PC-3 (cell line): Measurements from ENCODE around the gene PMEPA1. TPM values are rescaled to one million over a fixed set of nuclear protein-coding genes. Genes with fewer than 3 reads are reported as not detected.
A peak's percentile ranks its signal among the peaks of the same experiment; 100 is the strongest.

ENCODE experiments used
- ATAC-seq: fragments of 200-7000 bp; cut with Tn5 transposase; 2 replicates; pipeline ENCODE4 v1.9.1; 2020; ENCODE audit warnings: mild to moderate bottlenecking, moderate library complexity
- BruUV-seq: library from RNA; stranded (reverse); fragments of 400-500 nt; replicated peaks from 2 replicates; lab custom pipeline; 2021; lab: Mats Ljungman, UMichigan
- CTCF ChIA-PET: fragments of 300-600 bp; sonication (Branson Sonifier 250); formaldehyde crosslinking; loops from one replicate; lab custom pipeline; 2022; ENCODE audit warnings: antibody characterized with exemption; lab: Charles Lee
- POLR2A ChIA-PET: fragments of 300-600 bp; sonication (Branson Sonifier 250); formaldehyde crosslinking; loops from one replicate; lab custom pipeline; 2022; ENCODE audit warnings: antibody characterized with exemption; ENCODE audit not compliant: unreplicated experiment; lab: Charles Lee
- DNase-seq: peaks from one replicate; pipeline ENCODE4 v3.0.0-alpha.2; 2015
- H2AFZ ChIP-seq: fragments of 300-600 bp; sonication (generic); 2 replicates; pipeline ENCODE4 v1.6.0; 2016; ENCODE audit warnings: antibody characterized with exemption, low read length
- H3F3A ChIP-seq: fragments of 300-600 bp; sonication (generic); one replicate; pipeline ENCODE4 v1.6.0; 2017; ENCODE audit warnings: antibody characterized with exemption, low read length, control low read depth, mild to moderate bottlenecking; ENCODE audit not compliant: unreplicated experiment
- H3K27ac ChIP-seq: fragments of 300-600 bp; sonication (generic); 2 replicates; pipeline ENCODE4 v1.5.1; 2016; ENCODE audit warnings: mild to moderate bottlenecking, low read length
- H3K27me3 ChIP-seq: fragments of 300-600 bp; sonication (generic); 2 replicates; pipeline ENCODE4 v1.6.1; 2016; ENCODE audit warnings: low read length, mixed read lengths
- H3K36me3 ChIP-seq: fragments of 300-600 bp; sonication (generic); 2 replicates; pipeline ENCODE4 v1.6.1; 2016; ENCODE audit warnings: low read depth, mixed run types, low read length, mixed read lengths
- H3K4me1 ChIP-seq: fragments of 300-600 bp; sonication (generic); 2 replicates; pipeline ENCODE4 v1.5.1; 2016; ENCODE audit warnings: low read length; ENCODE audit not compliant: insufficient read depth
- H3K4me2 ChIP-seq: fragments of 300-600 bp; sonication (generic); 2 replicates; pipeline ENCODE4 v1.6.0; 2016; ENCODE audit warnings: low read length
- H3K4me3 ChIP-seq: fragments of 300-600 bp; sonication (generic); 2 replicates; pipeline ENCODE4 v1.5.1; 2016; ENCODE audit warnings: mild to moderate bottlenecking, low read length, mixed read lengths
- H3K79me2 ChIP-seq: fragments of 300-600 bp; sonication (generic); 2 replicates; pipeline ENCODE4 v1.6.1; 2017; ENCODE audit warnings: low read length, mixed read lengths
- H3K9ac ChIP-seq: fragments of 300-600 bp; sonication (generic); 2 replicates; pipeline ENCODE4 v1.6.0; 2016; ENCODE audit warnings: mild to moderate bottlenecking, low read length
- H3K9me2 ChIP-seq: fragments of 300-600 bp; sonication (generic); replicated peaks from 2 replicates; pipeline ENCODE4 v1.6.1; 2016; ENCODE audit warnings: mixed run types, low read length, mixed read lengths
- H3K9me3 ChIP-seq: fragments of 300-600 bp; sonication (generic); 2 replicates; pipeline ENCODE4 v1.6.1; 2016; ENCODE audit warnings: low read length, mixed read lengths
- H4K20me1 ChIP-seq: fragments of 300-600 bp; sonication (generic); 2 replicates; pipeline ENCODE4 v1.6.1; 2016; ENCODE audit warnings: low read length, mixed read lengths
- EZH2 ChIP-seq: fragments of 300-600 bp; sonication (generic); IDR thresholded peaks from one replicate; pipeline ENCODE4 v1.6.1; 2017; ENCODE audit warnings: antibody characterized with exemption, mild to moderate bottlenecking, low read length; ENCODE audit not compliant: unreplicated experiment
- EZH2phosphoT487 ChIP-seq: fragments of 300-600 bp; sonication (generic); IDR thresholded peaks from 2 replicates; pipeline ENCODE4 v1.6.1; 2018; ENCODE audit warnings: mild to moderate bottlenecking, antibody characterized with exemption, low read length, borderline replicate concordance
- intact Hi-C: fragments of 100-400 bp; cut with micrococcal nuclease; formaldehyde crosslinking; loops from 2 replicates; pipeline ENCODE4 v1.9.0; 2023
- total RNA-seq: library from RNA; depleted of rRNA; stranded (reverse); fragments of >200 nt; gene quantifications from 2 replicates; pipeline ENCODE4 v1.2.3, GENCODE V29; 2014
- TF ChIP-seq, protein P1 (sequence below): fragments of 300-600 bp; sonication (generic); conservative IDR thresholded peaks from 2 replicates; pipeline ENCODE4 v1.5.1; 2017; ENCODE audit warnings: antibody characterized with exemption, low read depth, mild to moderate bottlenecking, low read length

Gene PMEPA1
- total RNA-seq, 1 experiment from 2014 or later, result 21.9 TPM

DNA sequence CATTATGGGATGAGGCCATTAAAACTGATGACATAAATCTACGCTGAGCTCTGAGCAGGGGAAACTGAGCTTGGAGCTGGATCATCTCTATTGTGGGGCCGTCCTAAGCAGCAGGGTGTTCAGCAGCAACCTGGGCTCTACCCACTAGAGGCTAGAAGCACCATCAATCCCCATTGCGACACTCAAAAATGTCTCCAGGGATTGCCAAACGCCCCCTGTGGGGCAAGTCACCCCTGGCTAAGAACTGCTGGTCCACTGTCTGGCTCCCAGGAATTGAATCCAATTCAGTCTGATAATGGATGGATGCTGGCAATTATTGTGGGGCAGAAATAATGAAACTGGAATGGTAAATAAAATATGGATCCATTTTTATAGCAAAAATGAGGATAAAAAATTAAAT lies 38.2 kb downstream of the PMEPA1 start:
- peaks cover 10% of the 10 kb centered on the region for H3K4me1 ChIP-seq
- POLR2A ChIA-PET, result no interaction called here
- DNase-seq, result peak; percentile 22
- no peak for ATAC-seq
- CTCF ChIA-PET, result no interaction called here
- BruUV-seq, result no TSS peak
- H3K4me2 ChIP-seq, result no peak overlapping the region
- H3K36me3 ChIP-seq, result peaks cover 5% of the 10 kb centered on the region; the same call in 1 of the 2 replicates
- H2AFZ ChIP-seq, result no peak overlapping the region
- H3K27me3 ChIP-seq, result no peaks in the 10 kb centered on the region
- H4K20me1 ChIP-seq, result peaks cover 28% of the 10 kb centered on the region; the same call in 1 of the 2 replicates
- no peaks in the 10 kb centered on the region for H3K9me2 ChIP-seq
- H3K9ac ChIP-seq, result no peak overlapping the region
- H3K9me3 ChIP-seq, result no peaks in the 10 kb centered on the region
- H3K79me2 ChIP-seq, result peaks cover 98% of the 10 kb centered on the region
- TF ChIP-seq, protein P1, sequence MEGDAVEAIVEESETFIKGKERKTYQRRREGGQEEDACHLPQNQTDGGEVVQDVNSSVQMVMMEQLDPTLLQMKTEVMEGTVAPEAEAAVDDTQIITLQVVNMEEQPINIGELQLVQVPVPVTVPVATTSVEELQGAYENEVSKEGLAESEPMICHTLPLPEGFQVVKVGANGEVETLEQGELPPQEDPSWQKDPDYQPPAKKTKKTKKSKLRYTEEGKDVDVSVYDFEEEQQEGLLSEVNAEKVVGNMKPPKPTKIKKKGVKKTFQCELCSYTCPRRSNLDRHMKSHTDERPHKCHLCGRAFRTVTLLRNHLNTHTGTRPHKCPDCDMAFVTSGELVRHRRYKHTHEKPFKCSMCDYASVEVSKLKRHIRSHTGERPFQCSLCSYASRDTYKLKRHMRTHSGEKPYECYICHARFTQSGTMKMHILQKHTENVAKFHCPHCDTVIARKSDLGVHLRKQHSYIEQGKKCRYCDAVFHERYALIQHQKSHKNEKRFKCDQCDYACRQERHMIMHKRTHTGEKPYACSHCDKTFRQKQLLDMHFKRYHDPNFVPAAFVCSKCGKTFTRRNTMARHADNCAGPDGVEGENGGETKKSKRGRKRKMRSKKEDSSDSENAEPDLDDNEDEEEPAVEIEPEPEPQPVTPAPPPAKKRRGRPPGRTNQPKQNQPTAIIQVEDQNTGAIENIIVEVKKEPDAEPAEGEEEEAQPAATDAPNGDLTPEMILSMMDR, result peak; percentile 38; the same call in 1 of the 2 replicates
- no peak for TF ChIP-seq EZH2phosphoT487
- H3K4me3 ChIP-seq, result no peak overlapping the region
- no peak overlapping the region for H3K27ac ChIP-seq
- no peaks in the 10 kb centered on the region for H3F3A ChIP-seq
- intact Hi-C loops, result no loop called here

GRCh38 chr20:57671072-57671391 lies 38.8 kb downstream of the PMEPA1 start:
- H3K27ac ChIP-seq, result no peak overlapping the region
- BruUV-seq, result no TSS peak

DNA sequence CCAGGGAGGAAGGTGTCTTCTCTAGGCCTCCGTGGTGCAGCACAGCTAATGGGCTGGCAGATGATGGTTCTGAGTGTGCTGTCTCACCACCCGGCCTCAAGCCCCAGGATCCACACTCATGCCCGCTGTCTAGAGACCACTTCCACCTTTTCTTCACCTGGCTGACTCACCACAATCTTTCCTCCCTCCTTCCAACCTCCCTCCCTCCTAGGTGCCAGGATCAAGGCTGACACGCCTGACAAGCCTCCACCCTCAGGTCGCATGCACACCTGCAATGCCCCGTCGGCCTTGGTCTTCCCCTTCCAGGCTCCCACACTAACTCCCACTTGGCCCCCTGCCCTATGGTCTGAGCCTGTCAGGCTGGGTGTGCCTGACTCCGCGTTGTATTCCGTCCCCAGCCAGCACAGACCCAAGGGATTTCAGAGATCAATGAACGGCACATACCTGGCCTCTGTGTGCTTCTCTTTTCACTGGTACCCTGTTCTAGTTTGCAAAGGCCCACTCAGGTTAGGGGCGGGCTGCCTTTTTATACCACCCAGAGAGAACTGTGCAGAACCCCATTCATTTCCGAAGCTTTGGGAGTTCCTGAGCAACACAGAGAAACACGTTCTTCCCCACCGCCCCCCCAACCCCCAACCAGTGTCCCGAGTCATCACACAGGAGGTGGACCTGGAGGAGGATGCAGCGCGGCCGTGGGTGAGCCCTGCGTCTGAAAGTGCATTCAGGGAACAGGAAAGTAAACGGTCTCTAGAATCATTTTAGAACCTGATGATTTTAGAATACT lies 39.3 kb downstream of the PMEPA1 start:
- peaks cover 98% of the 10 kb centered on the region for H3K79me2 ChIP-seq
- no peaks in the 10 kb centered on the region for H3K9me2 ChIP-seq
- no peak overlapping the region for H3K4me3 ChIP-seq
- peak; percentile 28 for DNase-seq
- peaks cover 10% of the 10 kb centered on the region for H3K4me1 ChIP-seq
- no peaks in the 10 kb centered on the region for H3F3A ChIP-seq
- no TSS peak for BruUV-seq
- H3K9me3 ChIP-seq, result no peaks in the 10 kb centered on the region
- no peak overlapping the region for H2AFZ ChIP-seq
- peaks cover 5% of the 10 kb centered on the region; the same call in 1 of the 2 replicates for H3K36me3 ChIP-seq
- intact Hi-C loops, result no loop called here
- H3K27ac ChIP-seq, result no peak overlapping the region
- no peak overlapping the region for H3K4me2 ChIP-seq
- ChIA-PET POLR2A (no interaction called here), CTCF (no interaction called here)
- no peak overlapping the region for H3K9ac ChIP-seq
- TF ChIP-seq EZH2phosphoT487 (no peak), EZH2 (no peak)
- TF ChIP-seq, protein P1, result no peak
- ATAC-seq, result no peak
- H3K27me3 ChIP-seq, result no peaks in the 10 kb centered on the region
- H4K20me1 ChIP-seq, result peaks cover 28% of the 10 kb centered on the region; the same call in 1 of the 2 replicates

More at GRCh38 chr20:57671072-57671391, 38.8 kb downstream of the PMEPA1 start:
- intact Hi-C loops, result no loop called here
- no peaks in the 10 kb centered on the region for H3F3A ChIP-seq
- ChIA-PET CTCF (no interaction called here), POLR2A (no interaction called here)
- H3K79me2 ChIP-seq, result peaks cover 98% of the 10 kb centered on the region
- peaks cover 10% of the 10 kb centered on the region for H3K4me1 ChIP-seq
- H4K20me1 ChIP-seq, result peaks cover 27% of the 10 kb centered on the region; the same call in 1 of the 2 replicates
- no peaks in the 10 kb centered on the region for H3K9me3 ChIP-seq
- no peak overlapping the region for H3K4me2 ChIP-seq
- H3K36me3 ChIP-seq, result peaks cover 5% of the 10 kb centered on the region; the same call in 1 of the 2 replicates
- H3K9me2 ChIP-seq, result no peaks in the 10 kb centered on the region
- no peak overlapping the region for H3K4me3 ChIP-seq
- ATAC-seq, result no peak
- H2AFZ ChIP-seq, result no peak overlapping the region
- no peak for DNase-seq
- no peak overlapping the region for H3K9ac ChIP-seq
- TF ChIP-seq, protein P1, result no peak
- TF ChIP-seq EZH2 (no peak), EZH2phosphoT487 (no peak)
- no peaks in the 10 kb centered on the region for H3K27me3 ChIP-seq
